Dendritic cell treated with granulocyte-macrophage colony-stimulating factor and Interleukin-4, amounts not matched to agents 40 ng/mL and 50 ng/mL, for 4 days (primary cell): Measurements from ENCODE around the gene ZNF263.

Source experiments
- H3K27ac Mint-ChIP-seq: one replicate; pipeline ENCODE4 v1.8.0; 2022; ENCODE audit warnings: mild to moderate bottlenecking, mixed read lengths
- H3K27me3 Mint-ChIP-seq: one replicate; pipeline ENCODE4 v1.8.0; 2022; ENCODE audit warnings: mild to moderate bottlenecking, mixed read lengths
- H3K36me3 Mint-ChIP-seq: one replicate; pipeline ENCODE4 v1.8.0; 2022; ENCODE audit warnings: low read depth, mixed read lengths
- H3K4me1 Mint-ChIP-seq: one replicate; pipeline ENCODE4 v1.8.0; 2022; ENCODE audit warnings: low read depth, mixed read lengths
- H3K4me3 Mint-ChIP-seq: one replicate; pipeline ENCODE4 v1.8.0; 2022; ENCODE audit warnings: mild to moderate bottlenecking, moderate library complexity, mixed read lengths
- H3K9me3 Mint-ChIP-seq: one replicate; pipeline ENCODE4 v1.8.0; 2022; ENCODE audit warnings: mixed read lengths
- intact Hi-C: fragments of 100-400 bp; cut with micrococcal nuclease; formaldehyde crosslinking; loops from one replicate; pipeline ENCODE4 v1.15.0; 2022

The ZNF263 gene

DNA sequence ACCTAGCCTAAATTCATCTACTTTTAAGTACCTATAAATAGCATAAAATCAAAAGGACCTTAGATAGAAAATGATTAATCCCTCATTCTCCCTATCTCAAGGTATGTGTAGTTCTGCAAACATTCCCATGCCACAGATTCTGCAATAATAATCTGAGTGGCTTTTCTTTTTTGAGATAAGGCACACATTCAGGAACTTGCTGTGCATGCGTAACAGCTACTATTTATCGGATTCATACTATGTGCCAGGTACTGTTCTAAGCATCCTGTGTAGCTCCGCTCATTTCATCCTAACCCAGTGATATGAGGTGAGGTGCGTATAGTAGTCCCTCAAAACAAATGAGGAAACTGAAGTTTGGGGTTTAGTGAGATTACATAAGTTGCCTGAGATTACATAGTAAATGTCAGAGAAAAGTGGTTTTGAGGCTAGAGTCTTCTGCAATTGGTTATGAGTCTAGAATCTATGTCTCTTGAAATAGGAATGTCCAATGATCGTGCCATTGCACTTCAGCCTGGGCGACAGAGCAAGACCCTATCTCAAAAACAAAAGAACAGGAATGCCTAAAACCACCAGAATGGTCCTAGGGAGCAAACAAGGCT, 2.0 kb upstream of the ZNF263 start:
- intact Hi-C loops, result no loop called here

DNA sequence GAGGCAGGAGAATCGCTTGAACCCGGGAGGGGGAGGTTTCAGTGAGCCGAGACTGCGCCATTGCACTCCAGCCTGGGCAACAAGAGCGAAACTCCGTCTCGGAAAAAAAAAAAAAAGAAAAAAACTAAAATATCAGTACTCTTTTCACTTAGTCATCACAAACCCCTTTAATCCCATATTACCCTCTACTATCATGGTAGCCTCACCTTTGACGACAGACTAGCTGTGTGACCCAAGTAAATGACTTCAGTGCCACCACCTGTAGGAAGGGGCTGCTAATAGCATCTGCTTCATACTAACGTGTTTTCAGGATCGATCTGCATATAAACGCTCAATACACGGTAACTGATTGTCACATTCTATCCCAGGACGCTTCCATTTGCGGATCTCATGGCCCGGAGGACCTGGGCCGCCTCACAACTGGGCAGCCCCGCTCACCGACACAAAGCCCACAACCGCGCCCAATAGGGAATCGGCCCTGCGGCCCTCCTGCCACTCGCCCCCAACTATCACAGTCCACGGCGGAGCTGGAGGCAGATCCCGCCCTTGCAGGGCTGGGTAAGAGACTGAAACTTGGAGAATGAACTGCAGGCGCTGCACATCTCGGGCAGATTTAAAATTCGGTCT, 1.1 kb upstream of the ZNF263 start:
- intact Hi-C loops, result loop anchor here (2.0 kb wide), 1 partner anchor 119 kb away; the partner anchor contains the start of genes ZNF174 and ZSCAN32
- H3K4me3 Mint-ChIP-seq, result peak overlapping the region; percentile 93
- H3K4me1 Mint-ChIP-seq, result peaks cover 36% of the 10 kb centered on the region
- peaks cover 21% of the 10 kb centered on the region for H3K9me3 Mint-ChIP-seq
- peaks cover 50% of the 10 kb centered on the region for H3K36me3 Mint-ChIP-seq
- H3K27ac Mint-ChIP-seq, result peak overlapping the region; percentile 98
- peaks cover 15% of the 10 kb centered on the region for H3K27me3 Mint-ChIP-seq

More for the DNA sequence above, 2.0 kb upstream of the ZNF263 start:
- Mint-ChIP-seq H3K4me1 (peaks cover 36% of the 10 kb centered on the region), H3K27me3 (peaks cover 20% of the 10 kb centered on the region), H3K27ac (no peak overlapping the region), H3K9me3 (peaks cover 17% of the 10 kb centered on the region), H3K4me3 (no peak overlapping the region), H3K36me3 (peaks cover 41% of the 10 kb centered on the region)

DNA sequence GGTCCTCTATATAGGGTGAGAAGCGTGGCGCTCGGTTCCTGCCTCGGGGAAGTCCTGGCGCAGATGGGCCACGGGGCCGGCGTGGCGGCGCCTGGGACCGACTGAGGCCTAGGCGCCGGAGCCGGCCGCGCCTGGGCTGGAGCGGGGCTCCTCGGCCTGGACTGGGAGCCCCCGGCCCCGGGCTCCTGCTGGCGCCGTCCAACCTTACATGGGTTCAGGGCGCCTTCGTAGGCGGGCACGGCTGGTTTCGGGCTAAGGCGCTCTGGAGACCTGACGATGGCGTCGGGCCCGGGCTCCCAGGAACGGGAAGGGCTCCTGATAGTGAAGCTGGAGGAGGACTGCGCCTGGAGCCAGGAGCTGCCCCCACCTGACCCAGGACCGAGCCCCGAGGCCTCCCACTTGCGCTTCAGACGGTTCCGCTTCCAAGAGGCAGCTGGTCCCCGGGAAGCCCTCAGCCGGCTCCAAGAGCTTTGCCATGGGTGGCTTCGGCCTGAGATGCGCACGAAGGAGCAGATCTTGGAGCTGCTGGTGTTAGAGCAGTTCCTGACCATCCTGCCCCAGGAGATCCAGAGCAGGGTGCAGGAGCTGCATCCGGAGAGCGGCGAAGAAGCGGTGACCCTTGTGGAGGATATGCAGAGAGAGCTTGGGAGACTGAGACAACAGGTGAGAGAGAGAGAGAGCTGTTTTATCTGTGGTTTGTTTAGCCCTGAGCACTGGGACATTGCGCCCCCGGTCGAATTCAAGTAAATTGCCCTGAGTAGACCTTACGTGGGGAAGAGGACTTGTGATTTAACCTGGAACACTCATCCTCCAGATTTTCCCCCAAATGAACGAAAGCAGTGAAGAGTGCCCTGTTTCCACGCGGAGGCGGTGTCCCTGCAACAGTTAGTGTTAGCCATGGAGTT, 504 bp downstream of the ZNF263 start:
- intact Hi-C loops, result loop anchor here (1.0 to 2.0 kb wide), 3 partner anchors 19 to 117 kb away; partner anchors contain the start of genes TIGD7, ZNF174, ZNF75A and ZSCAN32
- Mint-ChIP-seq H3K27me3 (peaks cover 9% of the 10 kb centered on the region), H3K4me3 (peak overlapping the region; percentile 93), H3K9me3 (peaks cover 37% of the 10 kb centered on the region), H3K27ac (peak overlapping the region; percentile 98), H3K4me1 (peaks cover 36% of the 10 kb centered on the region), H3K36me3 (peaks cover 65% of the 10 kb centered on the region)

DNA sequence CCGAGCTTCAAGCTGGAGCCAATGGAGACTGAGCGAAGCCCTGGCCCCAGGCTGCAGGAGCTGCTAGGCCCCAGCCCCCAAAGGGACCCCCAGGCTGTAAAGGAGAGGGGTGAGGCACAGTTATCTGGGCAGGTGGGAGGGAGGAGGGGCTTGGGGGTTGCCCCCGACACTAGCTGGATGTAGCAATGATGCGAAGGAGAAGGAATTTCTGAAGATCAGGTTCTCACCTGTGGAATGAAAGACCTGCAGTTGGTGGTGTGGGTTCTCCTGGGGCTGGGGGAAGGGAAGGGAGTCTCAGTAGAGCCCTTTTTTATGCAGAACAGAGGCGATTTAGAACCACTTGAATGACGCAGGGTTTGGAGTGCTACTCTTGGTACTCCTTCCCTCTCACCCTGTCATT, 1.8 kb downstream of the ZNF263 start:
- H3K36me3 Mint-ChIP-seq, result peaks cover 79% of the 10 kb centered on the region
- H3K9me3 Mint-ChIP-seq, result peaks cover 49% of the 10 kb centered on the region
- peak overlapping the region; percentile 93 for H3K4me3 Mint-ChIP-seq
- H3K4me1 Mint-ChIP-seq, result peaks cover 36% of the 10 kb centered on the region
- intact Hi-C loops, result no loop called here
- H3K27ac Mint-ChIP-seq, result peak overlapping the region; percentile 98
- H3K27me3 Mint-ChIP-seq, result peaks cover 4% of the 10 kb centered on the region

DNA sequence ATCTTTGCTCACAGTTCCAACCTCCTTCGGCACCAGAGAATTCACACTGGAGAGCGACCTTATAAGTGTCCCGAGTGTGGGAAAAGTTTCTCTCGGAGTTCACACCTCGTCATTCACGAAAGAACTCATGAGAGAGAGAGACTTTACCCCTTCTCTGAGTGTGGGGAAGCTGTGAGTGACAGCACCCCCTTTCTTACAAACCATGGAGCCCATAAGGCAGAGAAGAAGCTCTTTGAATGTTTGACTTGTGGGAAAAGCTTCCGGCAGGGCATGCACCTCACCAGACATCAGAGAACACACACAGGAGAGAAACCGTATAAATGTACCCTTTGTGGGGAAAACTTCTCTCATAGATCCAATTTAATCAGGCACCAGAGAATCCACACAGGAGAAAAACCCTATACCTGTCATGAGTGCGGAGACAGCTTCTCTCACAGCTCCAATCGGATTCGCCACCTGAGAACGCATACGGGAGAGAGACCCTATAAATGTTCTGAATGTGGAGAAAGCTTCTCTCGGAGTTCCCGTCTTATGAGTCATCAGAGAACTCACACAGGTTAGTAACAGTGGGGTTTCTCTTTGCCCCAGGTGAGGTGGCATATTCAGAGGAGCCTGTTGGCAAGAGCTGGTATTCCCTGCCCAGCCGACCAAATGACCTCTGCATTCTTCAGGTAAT, 6.8 kb downstream of the ZNF263 start:
- intact Hi-C loops, result no loop called here
- H3K4me3 Mint-ChIP-seq, result no peak overlapping the region
- H3K9me3 Mint-ChIP-seq, result peaks cover 92% of the 10 kb centered on the region
- peaks cover 11% of the 10 kb centered on the region for H3K4me1 Mint-ChIP-seq
- H3K27ac Mint-ChIP-seq, result no peak overlapping the region
- peaks cover 97% of the 10 kb centered on the region for H3K36me3 Mint-ChIP-seq
- no peaks in the 10 kb centered on the region for H3K27me3 Mint-ChIP-seq

DNA sequence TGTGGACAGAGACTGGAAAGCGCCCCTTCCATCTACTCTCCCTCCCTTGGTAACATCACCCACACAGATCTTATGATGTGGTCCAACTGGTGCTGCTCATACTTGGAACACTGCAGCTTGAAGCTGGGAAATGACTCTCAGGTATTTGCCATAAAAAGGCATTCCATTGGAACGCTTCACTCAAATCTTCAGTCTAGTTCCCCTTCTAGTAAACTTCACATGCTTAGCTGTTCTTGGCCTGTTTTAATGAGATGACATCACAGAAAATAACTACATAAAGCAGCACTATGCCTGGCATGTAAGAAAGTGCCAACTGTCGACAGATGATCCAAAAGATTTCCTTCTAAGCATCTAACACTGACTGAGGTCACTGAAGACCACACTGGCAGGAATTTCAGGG, 9.3 kb downstream of the ZNF263 start:
- Mint-ChIP-seq H3K9me3 (peaks cover 97% of the 10 kb centered on the region), H3K4me3 (no peak overlapping the region), H3K27ac (no peak overlapping the region), H3K27me3 (peaks cover 2% of the 10 kb centered on the region), H3K4me1 (no peaks in the 10 kb centered on the region), H3K36me3 (peaks cover 92% of the 10 kb centered on the region)
- intact Hi-C loops, result no loop called here

DNA sequence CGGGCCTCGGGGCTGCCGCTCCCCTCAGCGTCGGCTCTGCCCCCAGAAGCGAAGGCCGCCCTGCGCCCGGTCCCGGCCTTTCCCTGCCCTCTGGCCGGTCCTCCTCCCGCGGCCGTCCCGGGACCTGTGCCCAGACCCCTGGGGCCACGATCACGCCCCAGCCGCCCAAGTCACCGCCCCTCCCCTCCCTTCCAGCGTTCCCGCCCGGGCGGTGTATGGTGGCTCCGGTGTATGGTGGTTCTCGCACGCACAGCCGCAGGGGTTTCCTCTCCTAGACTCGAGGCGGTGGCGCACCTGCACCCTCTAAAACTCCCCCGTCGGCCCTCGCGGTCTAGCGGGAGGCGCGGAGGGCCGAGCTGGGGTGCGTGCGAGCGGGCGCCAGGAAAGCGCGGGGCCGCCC, 11.9 kb downstream of the ZNF263 start:
- Mint-ChIP-seq H3K36me3 (peaks cover 80% of the 10 kb centered on the region), H3K4me1 (no peaks in the 10 kb centered on the region), H3K27ac (no peak overlapping the region), H3K4me3 (no peak overlapping the region), H3K27me3 (peaks cover 2% of the 10 kb centered on the region), H3K9me3 (peaks cover 94% of the 10 kb centered on the region)
- intact Hi-C loops, result no loop called here

DNA sequence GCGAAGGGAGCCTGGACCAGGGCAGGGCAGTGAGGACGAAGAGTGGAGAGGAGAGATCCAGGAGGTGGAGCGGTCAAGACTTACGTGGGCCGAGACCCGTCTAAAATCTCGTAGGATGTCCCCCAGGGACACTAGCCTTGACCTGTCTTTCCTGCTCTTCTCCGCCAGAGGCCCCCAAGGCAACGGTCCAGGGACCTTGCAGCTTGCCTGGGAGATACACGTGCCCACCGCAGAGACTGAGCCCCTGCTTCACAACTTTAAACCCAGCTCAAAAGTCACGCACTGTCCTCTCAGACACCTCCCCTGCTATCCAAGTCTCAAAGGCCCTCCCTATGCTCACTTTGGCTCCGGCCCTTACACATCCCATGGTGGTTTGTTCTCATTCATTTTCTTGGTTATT, 12.5 kb downstream of the ZNF263 start:
- Mint-ChIP-seq H3K27ac (no peak overlapping the region), H3K36me3 (peaks cover 80% of the 10 kb centered on the region), H3K27me3 (peaks cover 2% of the 10 kb centered on the region), H3K4me1 (no peaks in the 10 kb centered on the region), H3K4me3 (no peak overlapping the region), H3K9me3 (peaks cover 94% of the 10 kb centered on the region)
- intact Hi-C loops, result no loop called here

DNA sequence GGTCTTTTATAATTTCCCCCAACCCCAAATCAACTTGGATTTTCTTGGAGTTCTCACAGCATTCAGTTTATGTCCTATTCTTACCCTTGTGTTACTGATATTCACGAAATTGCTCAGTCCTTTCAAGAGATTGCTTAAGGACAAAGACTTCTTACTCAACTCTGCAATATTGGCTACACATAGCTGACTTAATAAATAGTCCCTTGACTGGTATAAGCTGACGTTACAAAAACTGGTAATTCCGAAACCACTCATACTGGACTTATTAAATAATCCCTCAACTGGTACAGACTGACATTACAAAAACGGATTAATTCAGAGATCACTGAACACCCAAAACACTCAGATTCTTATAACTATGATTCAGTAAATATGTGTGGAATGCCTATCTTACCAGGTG, 21.1 kb downstream of the ZNF263 start:
- H3K27ac Mint-ChIP-seq, result peak overlapping the region; percentile 90
- no peaks in the 10 kb centered on the region for H3K27me3 Mint-ChIP-seq
- peaks cover 84% of the 10 kb centered on the region for H3K36me3 Mint-ChIP-seq
- peaks cover 8% of the 10 kb centered on the region for H3K4me1 Mint-ChIP-seq
- peaks cover 70% of the 10 kb centered on the region for H3K9me3 Mint-ChIP-seq
- H3K4me3 Mint-ChIP-seq, result peak overlapping the region; percentile 80
- intact Hi-C loops, result no loop called here

DNA sequence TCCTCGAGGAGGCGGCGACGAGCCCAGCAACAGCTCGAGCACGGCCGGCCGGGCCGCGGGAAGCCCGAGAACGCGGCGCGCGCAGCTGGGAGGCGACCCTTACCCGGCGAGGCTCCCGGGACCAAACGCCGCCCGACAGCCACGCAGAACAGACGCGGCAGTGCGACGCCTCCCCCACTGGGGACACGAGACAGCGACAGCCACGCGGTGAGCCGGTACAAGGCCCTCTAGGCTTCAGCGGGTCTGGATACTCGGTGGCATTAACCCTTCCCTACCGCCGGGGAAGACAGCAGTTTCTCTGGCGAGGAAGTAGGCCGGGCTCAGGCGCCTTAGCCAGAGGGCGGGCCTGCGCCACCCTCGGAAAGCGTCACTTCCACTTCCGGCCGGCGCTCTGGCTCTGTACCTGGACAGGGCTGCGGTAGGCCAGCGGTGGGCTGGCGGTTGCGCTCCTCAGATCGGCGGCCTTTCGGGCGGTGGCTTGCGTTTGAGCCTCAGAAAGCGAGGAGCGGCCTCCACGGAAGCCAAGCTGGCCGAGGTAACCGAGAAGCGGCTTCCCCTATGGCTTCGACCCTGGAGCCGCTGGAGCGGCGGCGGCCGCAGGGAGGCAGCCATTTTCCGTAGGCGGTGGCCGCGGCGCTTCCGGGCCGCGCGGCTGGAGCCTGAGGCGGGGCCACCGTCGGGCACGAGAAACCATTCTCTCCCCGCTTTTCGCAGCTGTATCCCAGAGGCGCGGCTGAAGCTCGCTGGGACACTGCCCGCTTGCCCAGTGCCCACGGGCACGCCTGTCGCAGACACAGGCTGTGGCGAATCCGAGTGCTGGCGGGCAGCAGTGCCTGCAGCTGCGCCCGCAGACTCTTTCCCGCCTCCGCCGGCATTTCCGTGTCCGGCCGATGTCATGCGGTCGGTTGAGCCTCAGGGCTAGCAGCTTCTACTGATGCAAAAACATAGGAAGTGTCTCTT, 22.1 kb downstream of the ZNF263 start, which contains the start of the genes TIGD7 and ZNF75A:
Gene TIGD7, minus strand, starts transcription at position 322 of the 960 bp plus-strand sequence. CDS start 4,816 bp downstream, outside the sequence.
Gene ZNF75A, plus strand, starts transcription at position 389 of the 960 bp plus-strand sequence. CDS start 2,932 bp downstream, outside the sequence.
- peaks cover 8% of the 10 kb centered on the region for H3K4me1 Mint-ChIP-seq
- peak within 1 kb of the TSS; percentile 90 for H3K27ac Mint-ChIP-seq
- H3K9me3 Mint-ChIP-seq, result peaks cover 70% of the 10 kb centered on the region
- peak within 1 kb of the TSS; percentile 80 for H3K4me3 Mint-ChIP-seq
- H3K36me3 Mint-ChIP-seq, result peaks cover 82% of the 10 kb centered on the region
- no peaks in the 10 kb centered on the region for H3K27me3 Mint-ChIP-seq
- intact Hi-C loops, result loop anchor here (1.0 to 5.0 kb wide), 2 partner anchors 22 to 152 kb away; partner anchors contain the start of gene ZNF263

DNA sequence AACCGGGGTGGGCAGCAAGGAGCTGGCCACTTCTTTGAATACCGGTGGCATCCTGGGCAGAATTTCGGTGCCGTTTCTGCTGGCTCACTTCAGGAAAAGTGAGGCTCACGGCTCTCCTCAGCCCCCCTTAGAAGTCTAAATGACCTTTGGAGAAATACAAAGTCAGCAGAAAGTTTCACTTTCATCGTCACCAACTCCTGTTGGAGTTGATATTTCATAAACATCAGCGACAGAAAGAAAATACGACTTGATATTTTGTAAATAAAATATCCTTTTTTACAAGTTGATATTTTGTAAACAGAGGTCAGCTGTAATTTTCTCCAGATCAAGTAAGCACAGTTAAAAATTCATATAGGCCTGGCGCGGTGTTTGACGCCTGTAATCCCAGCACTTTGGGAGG, 22.8 kb downstream of the ZNF263 start:
- Mint-ChIP-seq H3K4me3 (peak overlapping the region; percentile 80), H3K4me1 (peaks cover 8% of the 10 kb centered on the region), H3K9me3 (peaks cover 70% of the 10 kb centered on the region), H3K27ac (peak overlapping the region; percentile 90), H3K36me3 (peaks cover 81% of the 10 kb centered on the region), H3K27me3 (no peaks in the 10 kb centered on the region)
- intact Hi-C loops, result loop anchor here (5.0 kb wide), 1 partner anchor 151 kb away; no protein-coding TSS in a partner anchor

DNA sequence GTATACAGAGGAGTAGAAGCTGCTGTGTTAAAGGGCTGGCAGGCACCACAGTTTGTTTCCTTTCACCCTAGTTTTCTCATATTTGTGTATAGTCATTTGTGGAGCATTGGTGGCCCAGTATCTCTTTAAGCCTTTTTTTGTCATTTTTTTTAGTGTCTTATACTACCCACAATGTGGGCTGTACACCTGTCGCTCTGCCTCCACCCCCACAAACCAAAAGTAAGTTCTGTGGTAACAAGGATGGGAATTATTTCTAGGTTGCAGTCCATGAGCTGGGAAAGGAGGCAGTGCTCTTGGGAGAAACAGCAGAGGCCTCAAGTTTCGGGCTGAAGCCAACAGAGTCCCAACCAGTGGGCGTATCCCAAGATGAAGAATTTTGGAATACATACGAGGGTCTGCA, 28.2 kb downstream of the ZNF263 start:
- Mint-ChIP-seq H3K27me3 (no peaks in the 10 kb centered on the region), H3K4me1 (no peaks in the 10 kb centered on the region), H3K27ac (no peak overlapping the region), H3K9me3 (peaks cover 92% of the 10 kb centered on the region), H3K36me3 (peaks cover 97% of the 10 kb centered on the region), H3K4me3 (no peak overlapping the region)
- intact Hi-C loops, result no loop called here
